SK-N-MC (cell line): ENCODE data around the gene GGTLC2.

Experiments used
- DNase-seq: peaks from one replicate; pipeline ENCODE4 v3.0.0-alpha.2; 2011; ENCODE audit warnings: low read depth, low spot score
- H3K27ac ChIP-seq: fragments of 200-600 bp; sonication (generic); 2 replicates; pipeline ENCODE4 v1.5.1; 2016; ENCODE audit warnings: mixed run types
- H3K36me3 ChIP-seq: fragments of 200-600 bp; sonication (generic); 2 replicates; pipeline ENCODE4 v1.6.1; 2017; ENCODE audit warnings: antibody characterized with exemption, low read length, mixed read lengths; ENCODE audit not compliant: insufficient read depth
- H3K4me3 ChIP-seq: fragments of 200-600 bp; sonication (generic); 2 replicates; pipeline ENCODE4 v1.5.1; 2016
- H3K9ac ChIP-seq: fragments of 200-600 bp; sonication (generic); 2 replicates; pipeline ENCODE4 v1.8.0; 2017; ENCODE audit warnings: mixed run types, mixed read lengths; ENCODE audit not compliant: insufficient read length
- H3K9me3 ChIP-seq: fragments of 200-600 bp; sonication (generic); 2 replicates; pipeline ENCODE4 v1.6.1; 2017; ENCODE audit warnings: low read depth, mild to moderate bottlenecking, antibody characterized with exemption, low read length, moderate library complexity, mixed read lengths
- EZH2 ChIP-seq: fragments of 200-600 bp; sonication (generic); IDR thresholded peaks from one replicate; pipeline ENCODE4 v1.6.1; 2017; ENCODE audit warnings: antibody characterized with exemption
- FOXP2 ChIP-seq: optimal IDR thresholded peaks from 2 replicates; pipeline ENCODE3; 2011; ENCODE audit warnings: mild to moderate bottlenecking, moderate library complexity; ENCODE audit not compliant: insufficient read depth; ENCODE audit errors: extremely low read length, control extremely low read depth
- POLR2AphosphoS5 ChIP-seq: IDR thresholded peaks from 2 replicates; pipeline ENCODE4 v1.6.1; 2012; ENCODE audit warnings: mild to moderate bottlenecking, low read depth, low read length, borderline replicate concordance

GGTLC2 gene

DNA sequence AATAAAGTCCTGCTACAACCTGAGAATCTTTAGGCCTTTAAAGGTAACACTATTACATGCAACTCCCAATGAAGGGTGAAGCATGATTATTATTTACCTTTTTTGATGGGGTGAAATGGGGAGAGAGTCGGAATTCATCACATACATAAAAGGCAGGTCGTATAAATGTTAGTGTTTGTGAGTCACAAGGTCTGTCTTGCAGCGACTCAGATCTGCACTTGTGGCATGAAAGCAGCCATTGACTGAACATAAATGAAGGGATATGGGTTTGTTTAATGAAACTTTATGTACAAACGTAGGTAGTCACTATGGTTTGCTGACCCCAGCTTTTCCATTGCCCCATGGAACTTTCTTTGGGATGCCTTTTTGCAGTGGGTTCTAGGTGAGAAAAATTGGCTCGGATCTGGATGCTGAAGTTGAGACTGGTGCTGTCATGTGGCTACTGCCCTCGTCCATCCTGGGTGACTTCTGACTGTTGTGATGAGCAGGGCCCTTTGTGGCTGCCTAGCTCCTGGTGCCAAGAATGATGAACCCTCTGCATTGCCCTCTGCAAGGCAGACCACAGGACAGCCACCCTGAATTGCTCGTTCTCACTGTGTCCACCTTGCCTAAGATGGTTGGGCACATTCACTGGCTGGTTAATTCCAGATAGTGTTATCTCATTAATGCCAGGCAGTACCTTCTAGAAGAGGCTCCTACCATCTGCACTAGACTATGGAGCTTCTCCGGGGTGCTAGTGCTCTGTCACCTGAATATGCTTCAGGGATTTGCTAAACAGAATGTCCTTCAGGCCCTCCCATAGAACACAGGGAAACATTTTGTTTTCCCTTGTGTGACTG is 11.3 kb downstream of the GGTLC2 start:
- H3K27ac ChIP-seq = no peak overlapping the region
- DNase-seq = no peak
- H3K9ac ChIP-seq = no peak overlapping the region
- no peaks in the 10 kb centered on the region for H3K9me3 ChIP-seq
- H3K36me3 ChIP-seq = no peaks in the 10 kb centered on the region
- H3K4me3 ChIP-seq = no peak overlapping the region
- TF ChIP-seq FOXP2 = no peak
- no peak for TF ChIP-seq POLR2AphosphoS5
- no peak for TF ChIP-seq EZH2

DNA sequence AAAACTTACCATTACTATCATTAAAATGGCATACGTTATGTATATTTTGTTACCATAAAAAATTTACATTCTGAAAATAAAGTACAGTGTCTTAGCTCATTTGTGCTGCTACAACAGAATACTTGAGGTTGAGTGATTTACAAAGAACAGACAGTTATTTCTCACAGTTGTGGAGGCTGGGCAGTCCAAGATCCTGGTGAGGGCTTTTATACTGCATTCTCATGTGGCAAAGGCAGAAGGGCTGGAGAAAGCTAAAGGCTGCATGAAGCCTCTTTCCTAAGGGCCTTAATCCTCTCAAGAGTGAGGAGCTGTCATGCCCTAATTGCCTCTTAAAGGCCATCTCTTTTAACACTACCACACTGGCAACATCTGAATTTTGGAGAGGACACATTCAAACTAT is 13.3 kb downstream of the GGTLC2 start:
- Histone ChIP-seq H3K4me3 (no peak overlapping the region), H3K9me3 (no peaks in the 10 kb centered on the region), H3K9ac (no peak overlapping the region), H3K27ac (no peak overlapping the region), H3K36me3 (no peaks in the 10 kb centered on the region)
- no peak for TF ChIP-seq EZH2
- no peak for TF ChIP-seq POLR2AphosphoS5
- TF ChIP-seq FOXP2 = no peak
- DNase-seq = no peak

DNA sequence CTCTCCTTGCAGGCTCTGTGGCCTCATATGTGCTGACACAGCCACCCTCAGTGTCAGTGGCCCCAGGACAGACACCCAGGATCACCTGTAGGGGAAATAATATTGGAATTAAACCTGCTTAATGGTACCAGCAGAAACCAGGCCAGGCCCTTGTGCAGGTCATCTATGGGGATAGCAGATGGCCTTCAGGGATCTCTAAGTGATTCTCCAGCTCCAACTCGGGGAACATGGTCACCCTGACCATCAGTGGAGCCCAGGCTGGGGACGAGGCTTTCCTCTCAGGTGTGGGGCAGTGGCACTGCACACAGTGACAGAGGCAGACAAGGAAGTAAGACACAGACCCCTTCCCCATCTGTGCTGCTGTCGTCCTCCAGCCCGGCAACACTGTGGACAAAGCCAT is 16.9 kb downstream of the GGTLC2 start:
- Histone ChIP-seq H3K27ac (no peak overlapping the region), H3K9me3 (no peaks in the 10 kb centered on the region), H3K4me3 (no peak overlapping the region), H3K36me3 (no peaks in the 10 kb centered on the region), H3K9ac (no peak overlapping the region)
- TF ChIP-seq EZH2 = no peak
- TF ChIP-seq POLR2AphosphoS5 = no peak
- TF ChIP-seq FOXP2 = no peak
- DNase-seq = no peak

DNA sequence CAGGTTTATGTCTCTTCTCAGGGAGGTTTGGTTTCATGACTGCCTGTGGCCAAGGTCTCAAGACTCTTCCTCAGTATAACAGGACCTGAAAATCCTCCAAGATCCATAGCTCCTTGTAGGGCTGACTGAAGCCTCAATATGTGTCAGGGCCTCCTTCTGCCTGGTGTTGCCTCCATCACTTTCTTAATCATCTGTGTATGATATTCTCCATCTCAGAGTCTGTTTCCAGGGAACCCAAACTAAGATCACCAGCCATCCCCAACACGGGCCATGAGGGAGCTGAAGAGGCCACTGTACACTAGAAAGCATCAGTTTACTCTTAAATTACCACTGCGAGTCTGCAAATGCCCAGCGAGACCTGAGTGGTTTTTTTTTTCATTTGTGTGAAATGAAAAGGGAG is 17.7 kb downstream of the GGTLC2 start:
- no peaks in the 10 kb centered on the region for H3K36me3 ChIP-seq
- H3K9me3 ChIP-seq = no peaks in the 10 kb centered on the region
- no peak for DNase-seq
- H3K9ac ChIP-seq = no peak overlapping the region
- no peak overlapping the region for H3K4me3 ChIP-seq
- TF ChIP-seq POLR2AphosphoS5 (no peak), EZH2 (no peak), FOXP2 (no peak)
- H3K27ac ChIP-seq = no peak overlapping the region

DNA sequence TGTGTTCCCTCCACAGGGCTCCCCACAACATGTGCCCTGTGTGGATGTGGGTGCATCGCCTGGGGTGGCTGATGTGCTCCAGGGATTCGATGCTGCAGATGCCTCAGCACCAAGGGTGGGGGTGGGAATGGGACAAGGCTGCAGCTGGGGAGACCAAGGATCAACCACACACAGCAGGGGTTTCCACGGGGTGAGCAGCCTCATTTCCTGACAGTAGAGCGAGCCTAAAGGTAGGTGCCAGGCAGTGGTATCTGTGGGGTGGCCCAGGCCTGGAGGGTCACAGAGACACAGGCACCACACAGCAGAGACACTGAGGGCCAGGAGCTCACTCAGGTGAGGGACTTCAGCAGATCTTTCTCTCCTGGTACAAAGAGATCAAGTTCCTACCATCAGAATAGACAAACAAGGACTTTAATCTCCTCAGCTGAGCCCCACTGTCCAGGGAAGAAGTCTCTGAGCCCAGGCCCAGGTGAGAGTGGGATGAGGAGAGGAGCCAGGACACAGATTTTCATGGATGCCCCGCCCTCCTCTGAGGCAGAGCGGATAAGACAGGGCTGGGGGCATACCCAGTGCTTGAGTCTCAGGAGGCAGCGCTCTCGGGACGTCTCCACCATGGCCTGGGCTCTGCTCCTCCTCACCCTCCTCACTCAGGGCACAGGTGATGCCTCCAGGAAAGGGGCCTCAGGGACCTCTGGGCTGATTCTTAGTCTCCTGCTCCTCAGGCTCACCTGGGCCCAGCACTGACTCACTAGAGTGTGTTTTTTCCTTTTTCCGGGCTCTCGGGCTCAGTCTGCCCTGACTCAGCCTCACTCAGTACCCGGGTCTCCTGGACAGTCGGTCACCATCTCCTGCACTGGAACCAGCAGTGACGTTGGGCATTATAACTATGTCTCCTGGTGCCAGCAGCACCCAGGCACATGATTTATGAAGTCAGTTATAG is 19.7 kb downstream of the GGTLC2 start:
- Histone ChIP-seq H3K4me3 (no peak overlapping the region), H3K27ac (no peak overlapping the region), H3K9me3 (no peaks in the 10 kb centered on the region), H3K36me3 (no peaks in the 10 kb centered on the region), H3K9ac (no peak overlapping the region)
- no peak for TF ChIP-seq POLR2AphosphoS5
- TF ChIP-seq FOXP2 = no peak
- TF ChIP-seq EZH2 = no peak
- DNase-seq = no peak

DNA sequence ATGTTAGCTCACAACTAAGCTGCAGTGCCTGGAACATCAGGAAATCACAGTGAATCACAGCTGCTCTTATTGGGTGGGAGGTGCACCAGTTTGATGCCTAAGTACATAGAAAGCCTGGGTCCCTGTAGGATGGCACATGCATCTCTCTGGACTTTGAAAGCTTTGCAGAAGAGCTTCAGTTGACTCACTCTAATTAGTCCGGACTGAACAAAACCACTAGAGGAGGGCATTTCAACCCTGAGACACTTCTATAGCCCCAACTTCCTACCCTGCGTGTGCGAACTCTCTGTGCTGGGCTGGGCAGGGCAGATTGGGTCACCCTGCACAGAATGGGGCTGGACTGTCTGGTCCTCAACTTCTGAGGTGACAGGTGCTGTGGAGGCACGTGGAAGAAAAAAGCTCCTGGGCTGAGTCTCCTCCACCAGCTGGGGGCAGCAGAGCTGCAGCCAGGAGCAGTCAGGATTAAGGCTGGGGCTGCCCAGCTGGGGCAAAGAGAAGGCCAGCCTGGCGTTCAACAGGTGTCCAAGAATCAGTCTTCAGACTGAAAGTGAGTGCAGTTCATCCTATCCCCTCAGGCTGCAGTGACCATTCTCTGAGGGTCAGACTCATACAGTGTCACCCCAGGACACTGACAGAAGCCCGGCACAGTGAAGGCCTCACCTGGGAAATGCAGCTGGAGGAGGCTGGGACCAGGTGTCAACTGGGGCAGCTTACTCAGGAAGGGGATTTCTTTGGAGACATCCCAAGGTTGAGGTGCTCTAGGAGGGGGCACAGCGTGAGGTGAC is 22.1 kb downstream of the GGTLC2 start:
- no peak for TF ChIP-seq FOXP2
- Histone ChIP-seq H3K27ac (no peak overlapping the region), H3K4me3 (no peak overlapping the region), H3K9ac (no peak overlapping the region), H3K36me3 (no peaks in the 10 kb centered on the region), H3K9me3 (no peaks in the 10 kb centered on the region)
- DNase-seq = no peak

DNA sequence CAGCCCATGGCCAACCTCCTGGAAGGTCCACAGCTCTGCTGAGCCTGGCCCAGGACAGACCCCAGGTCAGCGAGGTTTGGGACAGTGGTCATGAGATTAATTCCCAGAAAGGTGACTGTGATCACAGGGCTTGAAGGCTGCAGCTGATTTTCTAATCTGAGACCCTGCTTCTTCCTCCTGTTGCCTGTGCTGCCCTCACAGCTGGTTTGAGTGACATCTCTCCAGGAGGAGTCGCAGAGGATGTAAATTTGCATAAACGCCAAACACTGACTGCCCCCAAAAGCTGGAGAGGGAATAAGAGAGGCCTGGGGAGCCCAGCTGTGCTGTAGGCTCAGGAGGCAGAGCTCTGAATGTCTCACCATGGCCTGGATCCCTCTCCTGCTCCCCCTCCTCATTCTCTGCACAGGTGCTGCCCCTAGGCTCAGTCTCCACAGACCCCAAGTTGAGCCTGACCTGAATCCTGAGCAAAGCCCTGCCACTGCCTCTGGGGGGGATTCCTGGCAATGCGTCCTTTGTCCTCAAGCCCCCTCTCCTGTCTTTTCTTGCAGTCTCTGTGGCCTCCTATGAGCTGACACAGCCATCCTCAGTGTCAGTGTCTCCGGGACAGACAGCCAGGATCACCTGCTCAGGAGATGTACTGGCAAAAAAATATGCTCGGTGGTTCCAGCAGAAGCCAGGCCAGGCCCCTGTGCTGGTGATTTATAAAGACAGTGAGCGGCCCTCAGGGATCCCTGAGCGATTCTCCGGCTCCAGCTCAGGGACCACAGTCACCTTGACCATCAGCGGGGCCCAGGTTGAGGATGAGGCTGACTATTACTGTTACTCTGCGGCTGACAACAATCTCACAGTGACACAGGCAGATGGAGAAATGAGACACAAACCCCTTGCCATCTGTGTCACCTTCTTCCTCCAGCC is 23.8 kb downstream of the GGTLC2 start:
- H3K36me3 ChIP-seq = no peaks in the 10 kb centered on the region
- no peak overlapping the region for H3K4me3 ChIP-seq
- DNase-seq = no peak
- TF ChIP-seq EZH2 = no peak
- no peak for TF ChIP-seq POLR2AphosphoS5
- no peak for TF ChIP-seq FOXP2
- H3K27ac ChIP-seq = no peak overlapping the region
- no peaks in the 10 kb centered on the region for H3K9me3 ChIP-seq
- no peak overlapping the region for H3K9ac ChIP-seq
